Measurements from ENCODE around the gene PROCA1.
"Not testable (repeated sequence)": the region's sequence is repeated elsewhere in the genome, so short reads cannot be mapped to it uniquely, and the experiment has no call there.

The PROCA1 gene

DNA sequence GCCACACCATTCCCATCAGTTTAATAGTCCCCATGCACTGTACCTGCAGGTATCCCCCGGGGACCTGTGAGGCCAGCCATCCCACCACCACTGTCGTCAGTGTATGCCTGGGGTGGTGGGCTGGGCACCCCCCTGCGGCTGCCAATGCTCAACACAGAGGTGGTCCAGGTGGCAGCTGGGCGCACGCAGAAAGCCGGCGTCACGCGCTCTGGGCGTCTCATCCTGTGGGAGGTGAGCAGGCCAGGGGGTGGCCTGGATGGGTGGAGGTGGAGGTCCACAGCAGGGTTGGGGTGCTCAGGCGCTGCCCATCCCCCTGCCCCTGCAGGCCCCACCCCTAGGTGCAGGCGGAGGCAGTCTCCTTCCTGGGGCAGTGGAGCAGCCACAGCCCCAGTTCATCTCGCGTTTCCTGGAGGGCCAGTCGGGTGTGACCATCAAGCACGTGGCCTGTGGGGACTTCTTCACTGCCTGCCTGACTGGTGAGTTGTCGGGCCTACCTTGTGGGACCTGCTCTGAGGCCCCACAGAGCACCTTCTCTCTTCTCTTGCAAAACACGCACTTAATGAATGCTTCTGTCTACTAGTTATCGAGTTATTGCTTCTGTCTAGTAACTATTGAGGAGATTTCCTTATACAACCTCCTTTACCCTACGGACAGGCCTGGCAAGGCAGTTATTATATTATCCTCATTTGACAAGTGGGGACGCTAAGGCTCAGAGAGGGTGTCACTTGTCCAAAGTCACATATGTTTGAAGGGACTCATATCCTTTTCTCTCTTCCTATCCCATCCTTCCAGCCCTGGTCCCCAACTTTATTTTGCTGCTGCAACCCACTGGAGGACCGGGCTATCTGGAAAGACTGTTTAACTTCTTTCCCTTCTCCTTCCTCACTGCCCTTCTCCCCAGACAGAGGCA is 26.3 kb upstream of the PROCA1 start:
- no peak for TF ChIP-seq SPI1 (IDR thresholded peaks at IDR 0.05; ENCODE audit: low read depth, low read length)
- TF ChIP-seq POLR2A (IDR thresholded peaks at IDR 0.05; ENCODE audit: low read depth, low read length), result peak; percentile 91
- TF ChIP-seq PAX5 (IDR thresholded peaks at IDR 0.05; ENCODE audit: insufficient read depth, low read length, severe bottlenecking), result peak; percentile 98
- TF ChIP-seq POLR2AphosphoS5 (IDR thresholded peaks at IDR 0.05; ENCODE audit: low read depth, low read length), result peak; percentile 88
- TF ChIP-seq POU2F2 (IDR thresholded peaks at IDR 0.05; ENCODE audit: low read depth, low read length), result peak; percentile 81
- TF ChIP-seq TAF1 (IDR thresholded peaks at IDR 0.05; ENCODE audit: low read depth, low read length), result peak; percentile 97
- DNase-seq (ENCODE audit: insufficient read length, low spot score), result peak; percentile 82
- peak; percentile 95 for FAIRE-seq

DNA sequence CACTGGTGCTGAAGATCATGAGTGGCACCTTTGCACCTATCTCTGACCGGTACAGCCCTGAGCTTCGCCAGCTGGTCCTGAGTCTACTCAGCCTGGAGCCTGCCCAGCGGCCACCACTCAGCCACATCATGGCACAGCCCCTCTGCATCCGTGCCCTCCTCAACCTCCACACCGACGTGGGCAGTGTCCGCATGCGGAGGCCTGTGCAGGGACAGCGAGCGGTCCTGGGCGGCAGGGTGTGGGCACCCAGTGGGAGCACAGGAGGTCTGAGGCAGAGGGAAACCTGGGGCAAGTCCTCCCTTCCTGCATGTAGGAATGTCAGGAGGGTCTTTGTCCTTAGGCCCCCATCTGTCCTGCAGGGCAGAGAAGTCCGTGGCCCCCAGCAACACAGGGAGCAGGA is 25.6 kb upstream of the PROCA1 start:
- peak; percentile 23 for FAIRE-seq
- DNase-seq (ENCODE audit: insufficient read length, low spot score), result no peak
- TF ChIP-seq POLR2A (IDR thresholded peaks at IDR 0.05; ENCODE audit: low read depth, low read length) (no peak), POU2F2 (IDR thresholded peaks at IDR 0.05; ENCODE audit: low read depth, low read length) (no peak), TAF1 (IDR thresholded peaks at IDR 0.05; ENCODE audit: low read depth, low read length) (no peak), PAX5 (IDR thresholded peaks at IDR 0.05; ENCODE audit: insufficient read depth, low read length, severe bottlenecking) (no peak), POLR2AphosphoS5 (IDR thresholded peaks at IDR 0.05; ENCODE audit: low read depth, low read length) (no peak)

DNA sequence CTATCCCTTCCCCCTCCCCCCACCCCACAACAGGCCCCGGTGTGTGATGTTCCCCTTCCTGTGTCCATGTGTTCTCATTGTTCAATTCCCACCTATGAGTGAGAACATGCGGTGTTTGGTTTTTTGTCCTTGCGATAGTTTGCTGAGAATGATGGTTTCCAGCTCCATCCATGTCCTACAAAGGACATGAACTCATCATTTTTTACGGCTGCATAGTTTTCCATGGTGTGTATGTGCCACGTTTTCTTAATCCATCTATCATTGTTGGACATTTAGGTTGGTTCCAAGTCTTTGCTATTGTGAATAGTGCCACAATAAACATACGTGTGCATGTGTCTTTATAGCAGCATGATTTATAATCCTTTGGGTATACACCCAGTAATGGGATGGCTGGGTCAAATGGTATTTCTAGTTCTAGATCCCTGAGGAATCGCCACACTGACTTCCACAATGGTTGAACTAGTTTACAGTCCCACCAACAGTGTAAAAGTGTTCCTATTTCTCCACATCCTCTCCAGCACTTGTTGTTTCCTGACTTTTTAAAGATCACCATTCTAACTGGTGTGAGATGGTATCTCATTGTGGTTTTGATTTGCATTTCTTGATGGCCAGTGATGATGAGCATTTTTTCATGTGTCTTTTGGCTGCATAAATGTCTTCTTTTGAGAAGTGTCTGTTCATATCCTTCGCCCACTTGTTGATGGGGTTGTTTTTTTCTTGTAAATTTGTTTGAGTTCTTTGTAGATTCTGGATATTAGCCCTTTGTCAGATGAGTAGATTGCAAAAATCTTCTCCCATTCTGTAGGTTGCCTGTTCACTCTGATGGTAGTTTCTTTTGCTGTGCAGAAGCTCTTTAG is 24.5 kb upstream of the PROCA1 start:
- FAIRE-seq, result not testable (repeated sequence)

DNA sequence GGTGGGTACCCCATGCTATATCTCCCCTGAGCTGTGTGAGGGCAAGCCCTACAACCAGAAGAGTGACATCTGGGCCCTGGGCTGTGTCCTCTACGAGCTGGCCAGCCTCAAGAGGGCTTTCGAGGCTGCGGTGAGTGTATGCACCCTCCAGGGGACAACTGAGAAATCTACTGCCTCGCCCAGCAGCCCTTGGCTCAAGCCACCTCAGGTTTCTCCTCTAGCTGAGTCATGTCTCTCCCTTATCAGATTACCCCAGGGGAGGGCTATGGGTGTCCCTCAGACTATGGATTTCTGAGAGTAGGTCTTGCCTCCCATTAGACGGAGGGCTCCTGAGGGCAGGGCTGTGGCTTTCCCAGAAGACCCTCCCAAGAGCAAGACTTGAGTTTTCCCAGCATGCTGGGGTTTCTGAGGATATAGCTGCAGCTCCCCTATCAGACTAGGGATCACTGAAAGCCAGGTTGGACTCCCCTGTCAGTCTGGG is 23.6 kb upstream of the PROCA1 start:
- TF ChIP-seq PAX5 (IDR thresholded peaks at IDR 0.05; ENCODE audit: insufficient read depth, low read length, severe bottlenecking), result no peak
- TF ChIP-seq POLR2AphosphoS5 (IDR thresholded peaks at IDR 0.05; ENCODE audit: low read depth, low read length), result no peak
- TF ChIP-seq SPI1 (IDR thresholded peaks at IDR 0.05; ENCODE audit: low read depth, low read length), result no peak
- TF ChIP-seq TAF1 (IDR thresholded peaks at IDR 0.05; ENCODE audit: low read depth, low read length), result no peak
- no peak for TF ChIP-seq POLR2A (IDR thresholded peaks at IDR 0.05; ENCODE audit: low read depth, low read length)
- TF ChIP-seq POU2F2 (IDR thresholded peaks at IDR 0.05; ENCODE audit: low read depth, low read length), result no peak
- FAIRE-seq, result no peak
- no peak for DNase-seq (ENCODE audit: insufficient read length, low spot score)

More for the DNA sequence above, 24.5 kb upstream of the PROCA1 start:
- DNase-seq (ENCODE audit: insufficient read length, low spot score), result not testable (repeated sequence)

DNA sequence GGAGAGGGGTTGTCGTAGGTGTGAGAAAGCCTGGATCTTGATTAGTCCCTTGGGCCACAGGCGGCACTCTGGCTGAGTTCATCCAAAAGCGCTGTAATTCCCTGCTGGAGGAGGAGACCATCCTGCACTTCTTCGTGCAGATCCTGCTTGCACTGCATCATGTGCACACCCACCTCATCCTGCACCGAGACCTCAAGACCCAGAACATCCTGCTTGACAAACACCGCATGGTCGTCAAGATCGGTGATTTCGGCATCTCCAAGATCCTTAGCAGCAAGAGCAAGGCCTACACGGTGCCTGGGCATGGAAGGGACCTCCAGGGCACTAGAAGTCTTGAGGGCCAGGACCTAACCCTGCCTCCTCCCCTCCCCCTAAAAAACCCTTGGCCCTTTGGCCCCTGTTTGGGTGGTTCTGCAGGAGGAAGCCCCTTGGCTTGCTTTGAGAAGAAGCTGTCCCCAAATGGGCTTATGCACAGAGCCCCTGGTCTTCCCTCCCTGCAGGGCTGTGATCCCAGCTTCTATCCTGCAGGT is 23.1 kb upstream of the PROCA1 start:
- TF ChIP-seq POLR2A (IDR thresholded peaks at IDR 0.05; ENCODE audit: low read depth, low read length) (no peak), SPI1 (IDR thresholded peaks at IDR 0.05; ENCODE audit: low read depth, low read length) (no peak), PAX5 (IDR thresholded peaks at IDR 0.05; ENCODE audit: insufficient read depth, low read length, severe bottlenecking) (no peak), POLR2AphosphoS5 (IDR thresholded peaks at IDR 0.05; ENCODE audit: low read depth, low read length) (no peak), POU2F2 (IDR thresholded peaks at IDR 0.05; ENCODE audit: low read depth, low read length) (no peak), TAF1 (IDR thresholded peaks at IDR 0.05; ENCODE audit: low read depth, low read length) (no peak)
- FAIRE-seq (no peak), DNase-seq (ENCODE audit: insufficient read length, low spot score) (no peak)

DNA sequence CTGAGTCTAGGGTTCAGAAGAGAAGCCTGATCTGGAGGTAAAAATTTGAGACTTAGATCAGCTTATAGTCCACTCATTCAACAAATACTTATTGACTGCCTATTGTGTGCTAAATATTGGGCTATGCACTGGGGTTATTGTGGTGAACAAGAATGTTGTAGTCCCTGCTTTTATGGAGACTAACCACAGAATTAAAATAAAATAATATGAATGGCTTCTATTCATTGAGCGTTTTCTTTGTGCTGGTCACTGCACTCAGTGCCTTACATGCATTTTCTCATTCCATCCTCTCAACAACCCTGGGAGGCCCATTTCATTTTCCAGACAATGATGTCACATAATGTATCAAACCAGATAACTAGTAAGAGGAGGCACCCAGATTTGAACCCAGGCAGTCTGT is 21.7 kb upstream of the PROCA1 start:
- TF ChIP-seq SPI1 (IDR thresholded peaks at IDR 0.05; ENCODE audit: low read depth, low read length) (no peak), POLR2A (IDR thresholded peaks at IDR 0.05; ENCODE audit: low read depth, low read length) (no peak), PAX5 (IDR thresholded peaks at IDR 0.05; ENCODE audit: insufficient read depth, low read length, severe bottlenecking) (no peak), TAF1 (IDR thresholded peaks at IDR 0.05; ENCODE audit: low read depth, low read length) (no peak), POLR2AphosphoS5 (IDR thresholded peaks at IDR 0.05; ENCODE audit: low read depth, low read length) (no peak), POU2F2 (IDR thresholded peaks at IDR 0.05; ENCODE audit: low read depth, low read length) (no peak)
- no peak for FAIRE-seq
- no peak for DNase-seq (ENCODE audit: insufficient read length, low spot score)

DNA sequence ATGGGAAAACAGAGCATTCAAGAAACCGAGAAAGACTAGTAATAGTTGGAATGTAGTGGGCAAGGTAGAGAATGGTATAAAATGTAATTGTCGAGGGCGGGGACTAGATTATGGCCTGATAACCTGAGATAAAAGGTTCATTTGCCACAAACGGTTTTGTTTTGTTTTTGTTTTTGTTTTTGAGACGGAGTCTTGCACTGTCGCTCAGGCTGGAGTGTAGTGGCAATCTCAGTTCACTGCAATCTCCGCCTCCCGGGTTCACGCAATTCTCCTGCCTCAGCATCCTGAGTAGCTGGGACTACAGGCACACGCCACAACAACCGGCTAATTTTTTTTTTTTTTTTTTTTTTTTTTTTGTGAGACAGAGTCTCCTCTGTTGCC is 18.3 kb upstream of the PROCA1 start:
- no peak for FAIRE-seq

DNA sequence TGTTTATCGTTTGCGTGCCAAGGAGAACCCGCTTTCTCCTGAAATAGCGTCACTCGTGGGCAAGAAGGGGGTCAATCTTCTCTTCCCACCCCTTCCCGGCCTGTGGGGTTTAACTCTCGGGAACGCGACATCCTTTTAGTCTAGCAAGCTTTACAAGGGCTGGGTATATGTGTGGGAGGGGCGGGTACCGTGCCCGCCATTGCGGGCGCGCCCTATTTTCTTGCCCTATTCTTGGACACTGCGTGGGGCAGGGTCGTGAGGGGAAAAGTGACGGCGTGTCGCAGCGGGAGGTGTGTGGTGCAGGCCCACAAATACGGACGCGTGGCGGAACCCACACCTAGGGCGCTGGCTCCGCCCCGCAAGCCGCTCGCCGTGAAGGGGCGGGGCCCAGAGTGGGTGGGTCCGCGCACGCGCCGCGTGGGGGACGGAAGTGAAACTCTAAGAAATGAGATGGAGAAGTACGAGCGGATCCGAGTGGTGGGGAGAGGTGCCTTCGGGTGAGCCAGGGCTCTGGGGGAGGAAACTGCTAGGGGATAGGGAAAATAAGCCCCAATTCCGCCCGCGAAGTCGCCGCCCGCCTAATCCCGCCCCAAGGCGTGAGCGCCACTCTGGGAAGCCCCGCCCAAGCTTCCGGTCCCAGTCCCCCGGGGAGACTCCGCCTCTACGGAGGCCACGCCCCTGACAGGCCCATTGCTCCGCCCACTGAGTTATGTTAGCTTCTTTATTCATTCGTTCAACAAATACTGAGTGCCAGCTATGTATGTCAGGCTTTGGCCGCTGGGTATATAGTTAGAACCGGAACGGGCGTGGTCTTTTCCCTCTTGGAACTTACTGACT is 16.9 kb upstream of the PROCA1 start, which contains the start of gene NEK8:
NEK8 (plus strand) TSS at position 425 of the 837 bp plus-strand sequence; CDS start at position 451, 26 bp downstream.
- peak; percentile 70 for DNase-seq (ENCODE audit: insufficient read length, low spot score)
- FAIRE-seq, result no peak
- TF ChIP-seq SPI1 (IDR thresholded peaks at IDR 0.05; ENCODE audit: low read depth, low read length) (peak; percentile 96), POU2F2 (IDR thresholded peaks at IDR 0.05; ENCODE audit: low read depth, low read length) (peak; percentile 52; the same call in 1 of the 2 replicates), POLR2AphosphoS5 (IDR thresholded peaks at IDR 0.05; ENCODE audit: low read depth, low read length) (0 out of 2 replicates have a peak, but pooled peaks have one; percentile 14), TAF1 (IDR thresholded peaks at IDR 0.05; ENCODE audit: low read depth, low read length) (peak; percentile 57), POLR2A (IDR thresholded peaks at IDR 0.05; ENCODE audit: low read depth, low read length) (peak; percentile 49; the same call in 1 of the 2 replicates), PAX5 (IDR thresholded peaks at IDR 0.05; ENCODE audit: insufficient read depth, low read length, severe bottlenecking) (no peak)

More for the DNA sequence above, 18.3 kb upstream of the PROCA1 start:
- no peak for TF ChIP-seq PAX5 (IDR thresholded peaks at IDR 0.05; ENCODE audit: insufficient read depth, low read length, severe bottlenecking)
- TF ChIP-seq POU2F2 (IDR thresholded peaks at IDR 0.05; ENCODE audit: low read depth, low read length), result no peak
- TF ChIP-seq POLR2A (IDR thresholded peaks at IDR 0.05; ENCODE audit: low read depth, low read length), result no peak
- TF ChIP-seq SPI1 (IDR thresholded peaks at IDR 0.05; ENCODE audit: low read depth, low read length), result no peak
- TF ChIP-seq POLR2AphosphoS5 (IDR thresholded peaks at IDR 0.05; ENCODE audit: low read depth, low read length), result no peak
- no peak for TF ChIP-seq TAF1 (IDR thresholded peaks at IDR 0.05; ENCODE audit: low read depth, low read length)
- DNase-seq (ENCODE audit: insufficient read length, low spot score), result no peak
